Stimulated activated CD8-positive, alpha-beta memory T cell treated with anti-CD3 and anti-CD28 coated beads, Interleukin-12 subunit alpha, Interleukin-12 subunit beta, amount 100 ng/mL, for 24 hours (primary cell): ENCODE data around the gene PARD3.

Experiments
- DNase-seq: peaks from one replicate; pipeline ENCODE4 v3.0.0-alpha.2; 2020; ENCODE audit errors: extremely low read depth

The PARD3 gene

DNA sequence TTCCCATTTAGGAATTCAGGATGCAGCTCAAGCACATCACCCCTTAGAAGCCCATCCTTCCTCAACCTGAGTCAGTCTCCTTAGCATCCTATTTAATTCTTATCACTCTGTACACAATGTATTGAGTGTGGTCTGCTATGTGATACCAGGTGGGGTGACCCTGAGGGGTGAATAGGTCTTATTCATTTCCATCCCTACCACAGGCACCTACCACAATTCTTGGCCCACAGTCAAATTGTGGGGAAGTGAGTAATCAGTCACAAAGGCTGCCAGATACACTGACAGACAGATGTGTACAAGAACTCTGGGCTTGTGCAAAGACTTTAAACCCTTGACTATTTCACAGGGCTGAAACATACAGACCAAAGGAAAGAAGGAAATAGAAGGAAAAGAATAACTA, 560.5 kb downstream of the PARD3 start:
- no peak for DNase-seq

DNA sequence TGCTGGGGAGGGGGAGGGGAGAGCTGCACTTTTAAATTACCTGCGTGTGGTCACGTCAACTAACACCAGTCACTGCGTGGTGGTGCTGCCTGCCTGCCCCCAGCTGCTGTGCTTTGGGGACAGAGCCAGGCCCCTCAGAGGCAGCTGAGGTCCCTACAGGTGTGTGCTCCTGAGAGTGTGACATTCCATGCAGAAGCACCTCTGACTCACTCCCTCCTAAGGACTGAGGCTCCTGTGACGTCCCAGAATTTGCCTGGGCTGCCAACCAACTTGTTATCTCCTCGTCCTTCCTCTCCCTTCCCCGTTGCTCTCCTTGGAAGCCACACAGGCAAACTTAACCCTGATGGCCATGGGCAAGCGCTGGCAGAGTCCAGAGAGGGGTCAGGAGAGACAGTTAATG, 563.0 kb downstream of the PARD3 start:
- DNase-seq = no peak

- DNase-seq = no peak
These were observed 563.9 kb downstream of the PARD3 start for GRCh38 chr10:34251177-34251576.

DNA sequence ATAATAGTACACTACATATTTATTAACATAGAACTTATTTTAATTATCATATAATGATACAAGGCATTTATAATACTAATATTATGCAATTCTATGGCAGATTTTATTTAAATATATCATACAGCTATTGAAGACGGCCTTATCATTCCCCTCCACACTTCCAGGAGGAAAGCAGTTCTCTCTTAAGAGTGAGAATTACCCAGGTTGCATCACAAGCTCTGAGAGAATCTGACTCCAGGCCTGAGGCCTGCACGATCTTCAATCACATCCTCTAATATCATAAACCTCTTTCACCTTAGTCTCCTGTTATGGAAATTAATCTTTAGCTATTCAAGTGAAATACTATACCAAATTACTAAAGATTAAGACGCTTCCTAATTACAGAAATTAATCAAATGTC, 564.4 kb downstream of the PARD3 start:
- no peak for DNase-seq

- no peak for DNase-seq
These were observed 565.5 kb downstream of the PARD3 start for GRCh38 chr10:34249634-34250033.

GRCh38 chr10:34247560-34247959, 567.5 kb downstream of the PARD3 start:
- no peak for DNase-seq

GRCh38 chr10:34244756-34245484, 570.2 kb downstream of the PARD3 start:
- DNase-seq = no peak

- DNase-seq = no peak
These were observed 573.7 kb downstream of the PARD3 start for GRCh38 chr10:34241226-34242000.

DNA sequence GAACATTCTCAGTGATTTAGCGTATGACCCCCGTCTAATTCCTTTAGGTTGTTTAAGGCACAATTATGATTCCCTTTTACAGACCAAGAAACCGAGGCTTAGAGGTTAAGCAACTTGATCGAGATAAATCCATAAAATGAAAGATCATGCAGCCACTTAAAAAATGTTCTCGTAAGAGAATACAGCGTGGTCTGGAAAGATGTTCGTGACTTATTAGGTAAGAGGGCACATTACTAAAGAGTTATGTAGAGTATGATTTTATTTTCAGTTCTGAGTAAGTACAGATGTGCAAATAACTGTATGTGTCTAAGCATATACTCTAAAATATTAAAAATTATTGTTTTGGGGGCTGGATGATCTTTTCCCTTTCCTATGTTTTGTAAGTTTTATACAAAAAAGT, 575.1 kb downstream of the PARD3 start:
- no peak for DNase-seq

- no peak for DNase-seq
These were observed 577.1 kb downstream of the PARD3 start for GRCh38 chr10:34237898-34238455.

DNA sequence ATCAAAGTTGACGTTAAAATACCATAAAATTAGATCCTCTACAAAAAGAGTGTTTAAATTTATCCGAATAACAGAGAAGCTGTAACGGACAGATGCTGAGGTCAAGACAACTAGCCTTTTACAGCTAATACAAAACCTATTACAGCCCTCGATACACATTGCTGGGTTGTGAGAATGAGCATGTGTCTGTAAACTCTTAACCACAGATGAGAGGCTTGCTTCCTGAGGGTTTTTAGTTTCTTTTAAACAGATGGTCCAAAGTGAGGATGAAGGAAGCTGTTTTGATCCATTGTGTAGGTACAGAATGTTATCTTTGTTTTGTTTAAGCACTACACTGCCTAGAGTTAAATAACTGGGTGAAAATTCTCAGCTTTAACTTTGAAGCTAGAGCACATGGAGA, 578.2 kb downstream of the PARD3 start:
- DNase-seq = no peak

- no peak for DNase-seq
These were observed 579.8 kb downstream of the PARD3 start for GRCh38 chr10:34235164-34235832.

- no peak for DNase-seq
These were observed 582.6 kb downstream of the PARD3 start for GRCh38 chr10:34232481-34232880.

DNA sequence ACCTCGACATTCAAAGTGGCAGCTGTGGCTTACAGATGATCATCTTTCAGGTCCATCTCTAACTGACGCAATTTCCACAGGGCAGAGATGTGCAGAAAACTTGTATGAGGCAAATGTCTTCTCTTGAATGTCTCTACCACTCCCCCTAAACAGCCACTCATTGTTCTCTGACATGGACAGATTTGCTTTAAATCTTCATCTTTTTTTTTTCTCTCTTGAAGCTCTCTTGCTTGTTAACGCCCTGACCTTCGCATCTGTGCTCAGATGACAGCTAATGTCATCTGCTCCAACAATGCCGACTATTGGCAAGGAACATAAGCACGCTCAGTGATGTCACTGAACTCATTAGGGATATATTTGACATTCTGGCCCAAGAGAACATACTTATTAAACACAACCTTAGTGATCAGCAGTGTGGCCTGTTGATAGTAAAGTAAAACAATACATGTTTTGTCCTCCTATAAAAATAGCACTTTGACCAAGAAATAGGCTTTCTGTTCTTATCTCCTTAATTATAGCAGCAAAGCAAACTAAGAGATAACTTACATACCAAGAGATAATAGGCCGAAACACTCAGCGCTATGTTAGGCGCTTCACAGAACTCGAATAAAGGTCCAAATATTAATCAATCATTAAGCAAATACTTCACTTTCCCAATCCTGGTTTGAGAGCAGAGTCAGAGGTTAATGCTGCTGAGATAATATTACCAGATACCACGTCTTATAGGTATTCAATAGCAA, 583.5 kb downstream of the PARD3 start:
- DNase-seq = no peak

DNA sequence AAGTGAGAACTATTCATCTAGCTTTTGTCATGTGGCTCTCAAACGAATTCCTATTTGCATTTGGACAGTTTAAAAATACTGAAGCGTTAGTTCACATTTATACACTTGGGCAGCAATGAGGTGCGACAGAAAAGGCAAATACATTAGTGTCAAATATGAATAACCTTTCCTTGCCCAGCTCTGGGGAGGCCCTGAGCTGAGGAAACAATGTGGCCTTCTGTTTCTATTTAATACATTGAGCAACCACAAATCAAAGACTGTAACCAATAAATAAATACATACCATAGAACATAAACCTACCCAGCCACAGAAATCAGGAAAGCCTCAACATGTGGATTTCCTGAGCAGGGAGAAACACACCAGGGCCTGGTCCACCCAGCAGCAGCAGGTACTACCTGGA, 585.2 kb downstream of the PARD3 start:
- DNase-seq = no peak

DNA sequence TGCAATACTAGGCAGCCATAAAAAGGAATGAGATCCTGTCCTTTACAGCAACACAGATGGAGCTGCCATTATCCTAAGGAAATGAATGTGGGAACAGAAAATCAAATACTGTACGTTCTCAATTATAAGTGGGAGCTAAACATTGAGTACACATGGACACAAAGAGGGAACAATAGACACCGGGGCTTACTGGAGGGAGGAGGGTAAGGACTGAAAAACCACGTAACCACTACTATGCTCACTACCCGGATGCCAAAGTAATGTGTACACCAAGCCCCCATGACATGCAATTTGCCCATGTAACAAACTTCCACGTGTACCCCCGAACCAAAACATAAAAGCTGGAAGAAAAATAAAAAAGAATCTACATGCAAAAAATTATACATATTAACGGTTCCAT, 587.0 kb downstream of the PARD3 start:
- no peak for DNase-seq

- DNase-seq = no peak
These were observed 590.5 kb downstream of the PARD3 start for GRCh38 chr10:34224639-34225038.

- DNase-seq = no peak
These were observed 591.4 kb downstream of the PARD3 start for GRCh38 chr10:34223658-34224057.

DNA sequence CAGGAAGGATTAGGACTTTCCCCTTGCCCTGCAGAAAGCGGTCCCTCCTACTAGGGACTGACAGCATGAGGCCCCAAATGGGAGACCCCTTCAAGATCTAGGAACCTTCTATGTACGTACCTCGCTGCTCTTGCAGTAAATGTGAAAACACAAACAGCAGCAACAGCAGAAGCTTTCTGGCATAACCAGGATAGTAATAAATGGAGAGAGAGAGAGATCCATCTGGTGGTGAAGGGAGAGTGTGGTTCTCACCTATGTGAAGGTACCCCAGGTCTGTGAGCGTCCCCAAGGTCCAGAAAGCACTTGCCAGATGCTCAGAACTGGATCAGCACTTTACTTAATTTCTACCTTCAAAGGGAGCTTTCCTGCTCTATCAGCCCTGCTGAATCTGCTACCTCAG, 592.7 kb downstream of the PARD3 start:
- no peak for DNase-seq

DNA sequence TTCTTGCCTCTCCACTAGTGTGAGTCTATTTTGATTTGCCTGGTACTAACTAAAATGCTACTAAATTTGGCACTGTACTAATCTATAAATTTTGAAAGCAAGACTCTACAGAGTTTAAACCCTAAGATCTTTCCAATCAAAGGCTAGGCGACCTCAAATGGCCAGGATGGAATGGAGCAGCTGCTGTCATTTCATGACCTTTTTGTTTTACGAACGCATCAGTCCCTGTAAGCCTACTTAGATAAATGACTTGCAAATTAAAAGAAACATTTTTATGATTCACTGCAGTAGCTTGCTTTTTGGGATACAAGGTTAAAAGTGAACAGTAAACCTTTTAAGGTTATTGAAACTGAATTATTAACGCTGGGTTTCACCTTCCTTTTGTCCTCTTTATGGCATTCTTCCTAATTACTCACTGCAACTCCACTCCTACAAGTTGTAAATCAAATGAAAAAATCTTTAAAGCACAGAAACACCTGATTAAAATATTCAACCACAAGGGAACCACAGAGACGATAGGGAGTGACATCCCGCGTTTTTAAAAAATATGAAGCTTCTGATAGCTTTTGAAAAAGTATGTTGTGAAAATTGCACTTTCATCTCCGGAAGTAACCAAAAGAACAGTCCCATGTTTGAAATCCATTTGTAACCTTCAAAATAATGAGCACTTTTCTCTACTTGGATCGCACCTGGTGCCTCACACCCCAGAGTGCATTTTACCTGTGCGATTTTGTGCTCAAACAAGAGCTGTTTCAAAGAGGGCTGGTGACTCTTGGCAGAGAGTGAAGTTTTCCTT, 595.1 kb downstream of the PARD3 start:
- no peak for DNase-seq

GRCh38 chr10:34217524-34217923, 597.6 kb downstream of the PARD3 start:
- DNase-seq = no peak
